Measurements from ENCODE around the gene MTHFD2L. TPM values are rescaled to one million over a fixed set of nuclear protein-coding genes. Genes with fewer than 3 reads are reported as not detected.

The MTHFD2L gene
- total RNA-seq, 2 donors from 2014 or later: 5.8 to 26.9 TPM

- no peak for ATAC-seq (ENCODE audit: insufficient number of reproducible peaks, low FRiP score, low read depth)
- Histone ChIP-seq H3K9me3 (no peaks in the 10 kb centered on the region), H3K4me3 (no peak overlapping the region), H3K27ac (no peak overlapping the region), H3K36me3 (no peaks in the 10 kb centered on the region), H3K27me3 (replicated peaks; ENCODE audit: insufficient read depth) (no peaks in the 10 kb centered on the region), H3K4me1 (ENCODE audit: control insufficient read depth in 1 of 2, low read depth in 2 of 2) (peaks cover 2 to 21% of the 10 kb centered on the region in 2 donors)
- DNase-seq (ENCODE audit: low spot score): no peak
- TF ChIP-seq, protein P1, sequence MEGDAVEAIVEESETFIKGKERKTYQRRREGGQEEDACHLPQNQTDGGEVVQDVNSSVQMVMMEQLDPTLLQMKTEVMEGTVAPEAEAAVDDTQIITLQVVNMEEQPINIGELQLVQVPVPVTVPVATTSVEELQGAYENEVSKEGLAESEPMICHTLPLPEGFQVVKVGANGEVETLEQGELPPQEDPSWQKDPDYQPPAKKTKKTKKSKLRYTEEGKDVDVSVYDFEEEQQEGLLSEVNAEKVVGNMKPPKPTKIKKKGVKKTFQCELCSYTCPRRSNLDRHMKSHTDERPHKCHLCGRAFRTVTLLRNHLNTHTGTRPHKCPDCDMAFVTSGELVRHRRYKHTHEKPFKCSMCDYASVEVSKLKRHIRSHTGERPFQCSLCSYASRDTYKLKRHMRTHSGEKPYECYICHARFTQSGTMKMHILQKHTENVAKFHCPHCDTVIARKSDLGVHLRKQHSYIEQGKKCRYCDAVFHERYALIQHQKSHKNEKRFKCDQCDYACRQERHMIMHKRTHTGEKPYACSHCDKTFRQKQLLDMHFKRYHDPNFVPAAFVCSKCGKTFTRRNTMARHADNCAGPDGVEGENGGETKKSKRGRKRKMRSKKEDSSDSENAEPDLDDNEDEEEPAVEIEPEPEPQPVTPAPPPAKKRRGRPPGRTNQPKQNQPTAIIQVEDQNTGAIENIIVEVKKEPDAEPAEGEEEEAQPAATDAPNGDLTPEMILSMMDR (IDR thresholded peaks at IDR 0.05): no peak
These were observed 1.4 kb upstream of the MTHFD2L start for GRCh38 chr4:74156521-74156920.

- H3K4me3 ChIP-seq: peak overlapping the region; percentile 81
- H3K4me1 ChIP-seq (ENCODE audit: control insufficient read depth in 1 of 2, low read depth in 2 of 2): peaks cover 2 to 21% of the 10 kb centered on the region in 2 donors
- H3K27ac ChIP-seq: peak overlapping the region; percentile 87
- H3K9me3 ChIP-seq: no peaks in the 10 kb centered on the region
- no peaks in the 10 kb centered on the region for H3K36me3 ChIP-seq
- ATAC-seq (ENCODE audit: insufficient number of reproducible peaks, low FRiP score, low read depth) (no peak), DNase-seq (ENCODE audit: low spot score) (no peak)
- TF ChIP-seq, protein P1 (IDR thresholded peaks at IDR 0.05): no peak
- no peaks in the 10 kb centered on the region for H3K27me3 ChIP-seq (replicated peaks; ENCODE audit: insufficient read depth)
These were observed 764 bp upstream of the MTHFD2L start for GRCh38 chr4:74157154-74157553.

GRCh38 chr4:74158466-74159142, 686 bp downstream of the MTHFD2L start:
- TF ChIP-seq, protein P1 (IDR thresholded peaks at IDR 0.05): no peak
- Histone ChIP-seq H3K4me1 (ENCODE audit: control insufficient read depth in 1 of 2, low read depth in 2 of 2) (peaks cover 2 to 21% of the 10 kb centered on the region in 2 donors), H3K27me3 (replicated peaks; ENCODE audit: insufficient read depth) (no peaks in the 10 kb centered on the region), H3K36me3 (no peaks in the 10 kb centered on the region), H3K4me3 (peak overlapping the region; percentile 81), H3K27ac (peak overlapping the region; percentile 87), H3K9me3 (no peaks in the 10 kb centered on the region)
- DNase-seq (ENCODE audit: low spot score) (no peak), ATAC-seq (ENCODE audit: insufficient number of reproducible peaks, low FRiP score, low read depth) (no peak)

DNA sequence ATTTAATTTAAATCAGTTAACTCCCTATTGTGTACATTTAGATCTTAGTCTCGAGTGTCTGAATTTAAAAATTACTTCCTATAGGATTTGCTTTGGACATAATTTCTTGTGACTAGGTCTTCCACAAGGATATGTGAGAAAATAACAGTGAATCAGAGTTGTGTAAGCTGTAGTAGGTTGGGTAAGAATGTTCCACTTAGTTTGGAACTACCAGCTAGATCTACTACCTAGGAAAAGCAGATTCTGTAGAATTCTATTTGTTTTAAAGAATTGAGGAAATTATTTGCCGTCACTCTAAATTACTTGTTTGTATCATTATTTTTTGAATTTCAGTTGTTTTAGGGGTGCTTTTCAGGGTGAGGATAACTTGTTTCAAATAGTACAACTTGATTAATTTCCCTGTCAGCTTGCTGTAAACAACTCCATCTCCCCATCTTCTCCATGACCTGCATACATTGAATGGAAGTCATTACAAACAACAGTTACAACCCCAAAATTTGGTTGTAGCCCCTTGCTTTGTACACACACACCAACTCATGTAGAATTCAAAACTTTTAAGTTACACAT, 1.3 kb downstream of the MTHFD2L start:
- Histone ChIP-seq H3K9me3 (no peaks in the 10 kb centered on the region), H3K27me3 (replicated peaks; ENCODE audit: insufficient read depth) (no peaks in the 10 kb centered on the region), H3K27ac (peak overlapping the region; percentile 87), H3K4me1 (ENCODE audit: control insufficient read depth in 1 of 2, low read depth in 2 of 2) (peaks cover 2 to 21% of the 10 kb centered on the region in 2 donors), H3K4me3 (peak overlapping the region; percentile 81), H3K36me3 (no peaks in the 10 kb centered on the region)
- no peak for ATAC-seq (ENCODE audit: insufficient number of reproducible peaks, low FRiP score, low read depth)
- no peak for DNase-seq (ENCODE audit: low spot score)
- TF ChIP-seq, protein P1 (IDR thresholded peaks at IDR 0.05): no peak

DNA sequence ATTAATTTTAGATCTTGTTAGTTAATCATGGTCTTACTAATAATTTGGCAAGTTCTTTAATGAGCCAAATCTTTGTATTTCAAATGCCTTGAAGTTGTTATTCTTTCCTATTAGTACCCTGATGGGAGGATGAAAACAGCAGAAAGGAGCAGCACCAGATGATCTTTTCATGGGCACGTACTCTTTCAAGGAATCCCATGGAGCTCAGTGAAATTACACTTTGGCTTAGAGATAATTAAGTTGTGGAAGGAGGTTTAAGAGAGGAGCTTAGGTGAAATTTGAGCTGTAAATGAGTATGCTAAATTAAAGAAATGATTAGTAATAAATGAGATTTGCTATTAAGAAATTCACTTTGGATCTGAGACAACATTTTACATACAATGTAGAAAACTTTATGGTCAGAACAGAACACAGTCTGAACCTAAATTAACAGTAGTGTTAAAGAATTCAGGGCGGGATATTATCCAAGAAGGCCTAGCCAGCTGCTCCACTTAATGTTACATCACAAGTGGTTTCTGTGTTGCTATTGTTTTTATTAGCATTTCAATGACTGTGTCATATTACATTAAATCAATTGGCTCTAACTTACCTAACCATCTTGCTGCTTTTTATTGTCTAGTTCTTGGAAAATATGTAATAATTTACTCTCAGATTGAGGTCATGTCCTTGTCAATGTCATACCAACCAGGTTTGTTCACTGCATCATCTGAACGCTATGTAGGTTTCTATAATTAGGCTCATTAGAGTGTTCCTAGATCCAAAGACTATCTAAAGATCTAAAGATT, 3.9 kb downstream of the MTHFD2L start:
- Histone ChIP-seq H3K36me3 (no peaks in the 10 kb centered on the region), H3K4me3 (no peak overlapping the region), H3K27ac (no peak overlapping the region), H3K4me1 (ENCODE audit: control insufficient read depth in 1 of 2, low read depth in 2 of 2) (peaks cover 2 to 21% of the 10 kb centered on the region in 2 donors), H3K27me3 (replicated peaks; ENCODE audit: insufficient read depth) (no peaks in the 10 kb centered on the region), H3K9me3 (no peaks in the 10 kb centered on the region)
- no peak for DNase-seq (ENCODE audit: low spot score)
- TF ChIP-seq, protein P1 (IDR thresholded peaks at IDR 0.05): no peak
- ATAC-seq (ENCODE audit: insufficient number of reproducible peaks, low FRiP score, low read depth): no peak

All from thoracic aorta (tissue), 2 donors.